ENCODE results near the gene RNF212.

Gene RNF212

GRCh38 chr4:1113311-1114009, at the start of gene RNF212:
RNF212 (minus strand) TSS chr4:1113564; CDS start chr4:1113464, 100 bp downstream.
- no peaks in the 10 kb centered on the region for H4K20me1 ChIP-seq (ENCODE audit: insufficient read depth, low read length)
- H3K4me3 ChIP-seq (ENCODE audit: low read length): no peak within 1 kb of the TSS

GRCh38 chr4:1160351-1160750, 47.0 kb upstream of the RNF212 start:
- no peak for TF ChIP-seq EZH2phosphoT487 (IDR thresholded peaks at IDR 0.05; ENCODE audit: low read depth)
- no peak for TF ChIP-seq CTCF (IDR thresholded peaks at IDR 0.05; ENCODE audit: low read depth, low read length)
- H3K9ac ChIP-seq (ENCODE audit: low read length): no peak overlapping the region
- no peaks in the 10 kb centered on the region for H3K36me3 ChIP-seq (replicated peaks; ENCODE audit: low read depth, low read length)
- H3K4me1 ChIP-seq (ENCODE audit: low read length): peaks cover 6% of the 10 kb centered on the region; the same call in 1 of the 2 replicates
- no peak overlapping the region for H3K27ac ChIP-seq (ENCODE audit: low read length)
- H4K20me1 ChIP-seq (ENCODE audit: insufficient read depth, low read length): no peaks in the 10 kb centered on the region
- H3K27me3 ChIP-seq (ENCODE audit: low read depth, low read length): peaks cover 12% of the 10 kb centered on the region
- H3K9me3 ChIP-seq (ENCODE audit: insufficient read depth, low read length): 0 out of 2 replicates have a peak, but pooled peaks cover 9% of the 10 kb centered on the region
- no peak overlapping the region for H2AFZ ChIP-seq (ENCODE audit: low read depth, low read length)
- no peaks in the 10 kb centered on the region for H3K79me2 ChIP-seq (ENCODE audit: low read length)
- no peak overlapping the region for H3K4me3 ChIP-seq (ENCODE audit: low read length)
- H3K4me2 ChIP-seq (ENCODE audit: low read length): no peak overlapping the region

More at GRCh38 chr4:1113311-1114009, at the start of gene RNF212:
- no peak within 1 kb of the TSS for H3K4me2 ChIP-seq (ENCODE audit: low read length)
- no peak within 1 kb of the TSS for H2AFZ ChIP-seq (ENCODE audit: low read depth, low read length)
- no peaks in the 10 kb centered on the region for H3K4me1 ChIP-seq (ENCODE audit: low read length)
- no peaks in the 10 kb centered on the region for H3K36me3 ChIP-seq (replicated peaks; ENCODE audit: low read depth, low read length)
- no peak within 1 kb of the TSS for H3K9ac ChIP-seq (ENCODE audit: low read length)
- H3K79me2 ChIP-seq (ENCODE audit: low read length): no peaks in the 10 kb centered on the region
- H3K27ac ChIP-seq (ENCODE audit: low read length): no peak within 1 kb of the TSS
- H3K27me3 ChIP-seq (ENCODE audit: low read depth, low read length): peaks cover 22% of the 10 kb centered on the region
- TF ChIP-seq CTCF (IDR thresholded peaks at IDR 0.05; ENCODE audit: low read depth, low read length) (no peak), EZH2phosphoT487 (IDR thresholded peaks at IDR 0.05; ENCODE audit: low read depth) (no peak)
- H3K9me3 ChIP-seq (ENCODE audit: insufficient read depth, low read length): no peaks in the 10 kb centered on the region

- Histone ChIP-seq H3K79me2 (ENCODE audit: low read length) (no peaks in the 10 kb centered on the region), H3K9me3 (ENCODE audit: insufficient read depth, low read length) (0 out of 2 replicates have a peak, but pooled peaks cover 9% of the 10 kb centered on the region), H3K27me3 (ENCODE audit: low read depth, low read length) (peaks cover 32% of the 10 kb centered on the region), H3K9ac (ENCODE audit: low read length) (no peak overlapping the region), H2AFZ (ENCODE audit: low read depth, low read length) (no peak overlapping the region), H3K36me3 (replicated peaks; ENCODE audit: low read depth, low read length) (no peaks in the 10 kb centered on the region), H3K4me3 (ENCODE audit: low read length) (no peak overlapping the region), H3K4me1 (ENCODE audit: low read length) (peaks cover 4% of the 10 kb centered on the region; the same call in 1 of the 2 replicates), H3K27ac (ENCODE audit: low read length) (no peak overlapping the region), H3K4me2 (ENCODE audit: low read length) (no peak overlapping the region), H4K20me1 (ENCODE audit: insufficient read depth, low read length) (no peaks in the 10 kb centered on the region)
- no peak for TF ChIP-seq EZH2phosphoT487 (IDR thresholded peaks at IDR 0.05; ENCODE audit: low read depth)
These were observed 42.7 kb upstream of the RNF212 start for GRCh38 chr4:1156069-1156468.

- Histone ChIP-seq H3K4me2 (ENCODE audit: low read length) (no peak overlapping the region), H3K9me3 (ENCODE audit: insufficient read depth, low read length) (0 out of 2 replicates have a peak, but pooled peaks cover 9% of the 10 kb centered on the region), H3K4me1 (ENCODE audit: low read length) (peaks cover 4% of the 10 kb centered on the region; the same call in 1 of the 2 replicates), H2AFZ (ENCODE audit: low read depth, low read length) (no peak overlapping the region), H3K79me2 (ENCODE audit: low read length) (no peaks in the 10 kb centered on the region), H4K20me1 (ENCODE audit: insufficient read depth, low read length) (no peaks in the 10 kb centered on the region), H3K27ac (ENCODE audit: low read length) (no peak overlapping the region), H3K9ac (ENCODE audit: low read length) (no peak overlapping the region), H3K4me3 (ENCODE audit: low read length) (no peak overlapping the region), H3K36me3 (replicated peaks; ENCODE audit: low read depth, low read length) (no peaks in the 10 kb centered on the region), H3K27me3 (ENCODE audit: low read depth, low read length) (peaks cover 32% of the 10 kb centered on the region)
- TF ChIP-seq EZH2phosphoT487 (IDR thresholded peaks at IDR 0.05; ENCODE audit: low read depth): no peak
- no peak for TF ChIP-seq CTCF (IDR thresholded peaks at IDR 0.05; ENCODE audit: low read depth, low read length)
These were observed 42.0 kb upstream of the RNF212 start for GRCh38 chr4:1155314-1155713.

Data from OCI-LY3 (cell line).